Measurements from ENCODE around the gene IGF1.

IGF1 gene

GRCh38 chr12:102459314-102459713 lies 21.0 kb downstream of the IGF1 start:
- Histone ChIP-seq H3K4me1 (ENCODE audit: control insufficient read depth, insufficient read depth, low read length) (no peaks in the 10 kb centered on the region), H3K27ac (ENCODE audit: extremely low read depth, low read depth, low read length) (no peak overlapping the region), H3K4me3 (ENCODE audit: low read depth, low read length) (no peak overlapping the region), H3K36me3 (ENCODE audit: control insufficient read depth in 2 of 2, insufficient read depth in 1 of 2, low read length in 2 of 2) (no peaks in the 10 kb centered on the region), H3K9me3 (ENCODE audit: control insufficient read depth, insufficient read depth, low read depth, low read length) (no peaks in the 10 kb centered on the region)
- TF ChIP-seq SP3 (tag by site-specific recombination; IDR thresholded peaks at IDR 0.05) (no peak), ZNF621 (tag by site-specific recombination; IDR thresholded peaks at IDR 0.05) (no peak)
- POLR2A ChIA-PET: no interaction called here
- CTCF ChIA-PET: interaction anchor here (0.5 kb wide), 1 partner anchor 116 kb away, joined by 3 read pairs; no protein-coding TSS in a partner anchor

GRCh38 chr12:102454808-102455760 lies 25.3 kb downstream of the IGF1 start:
- H3K9me3 ChIP-seq (ENCODE audit: control insufficient read depth, insufficient read depth, low read depth, low read length): no peaks in the 10 kb centered on the region
- TF ChIP-seq SP7 (tag by site-specific recombination; IDR thresholded peaks at IDR 0.05) (no peak), HIC1 (tag by site-specific recombination; IDR thresholded peaks at IDR 0.05) (no peak), ZNF2 (tag by site-specific recombination; IDR thresholded peaks at IDR 0.05) (no peak), ZNF26 (tag by site-specific recombination; IDR thresholded peaks at IDR 0.05) (no peak), YY2 (tag by site-specific recombination; IDR thresholded peaks at IDR 0.05) (no peak), ZNF449 (tag by site-specific recombination; IDR thresholded peaks at IDR 0.05) (no peak), ZNF510 (tag by site-specific recombination; IDR thresholded peaks at IDR 0.05; ENCODE audit: insufficient replicate concordance) (no peak), IKZF3 (tag by site-specific recombination; IDR thresholded peaks at IDR 0.05) (no peak)
- H3K4me1 ChIP-seq (ENCODE audit: control insufficient read depth, insufficient read depth, low read length): no peaks in the 10 kb centered on the region
- H3K27ac ChIP-seq (ENCODE audit: extremely low read depth, low read depth, low read length): no peak overlapping the region
- H3K4me3 ChIP-seq (ENCODE audit: low read depth, low read length): no peak overlapping the region
- POLR2A ChIA-PET: no interaction called here
- H3K36me3 ChIP-seq (ENCODE audit: control insufficient read depth in 2 of 2, insufficient read depth in 1 of 2, low read length in 2 of 2): no peaks in the 10 kb centered on the region
- CTCF ChIA-PET: no interaction called here

- Histone ChIP-seq H3K9me3 (ENCODE audit: control insufficient read depth, insufficient read depth, low read depth, low read length) (no peaks in the 10 kb centered on the region), H3K27ac (ENCODE audit: extremely low read depth, low read depth, low read length) (no peak overlapping the region), H3K4me3 (ENCODE audit: low read depth, low read length) (no peak overlapping the region), H3K36me3 (ENCODE audit: control insufficient read depth in 2 of 2, insufficient read depth in 1 of 2, low read length in 2 of 2) (no peaks in the 10 kb centered on the region), H3K4me1 (ENCODE audit: control insufficient read depth, insufficient read depth, low read length) (no peaks in the 10 kb centered on the region)
- ChIA-PET CTCF (no interaction called here), POLR2A (no interaction called here)
- no peak for TF ChIP-seq BCL11B (tag by site-specific recombination; IDR thresholded peaks at IDR 0.05; ENCODE audit: low read depth)
- no peak for TF ChIP-seq ZNF658 (tag by site-specific recombination; IDR thresholded peaks at IDR 0.05)
- no peak for TF ChIP-seq CTCF (tag by site-specific recombination; IDR thresholded peaks at IDR 0.05)
- TF ChIP-seq ZNF701 (tag by site-specific recombination; IDR thresholded peaks at IDR 0.05): no peak
- no peak for TF ChIP-seq TCF7L2 (IDR thresholded peaks at IDR 0.05; ENCODE audit: borderline replicate concordance, low read depth, low read length)
- no peak for TF ChIP-seq ZNF677 (tag by site-specific recombination; IDR thresholded peaks at IDR 0.05)
- no peak for TF ChIP-seq FEZF1 (tag by site-specific recombination; IDR thresholded peaks at IDR 0.05)
- no peak for TF ChIP-seq ZNF704 (tag by site-specific recombination; IDR thresholded peaks at IDR 0.05)
- TF ChIP-seq ZNF843 (tag by site-specific recombination; IDR thresholded peaks at IDR 0.05): no peak
- TF ChIP-seq ZNF830 (tag by site-specific recombination; IDR thresholded peaks at IDR 0.05; ENCODE audit: low read depth): no peak
- no peak for TF ChIP-seq GLIS2 (tag by site-specific recombination; IDR thresholded peaks at IDR 0.05)
Measured at GRCh38 chr12:102454330-102454729, 26.0 kb downstream of the IGF1 start.

All from HEK293 (cell line).